Activated CD4-positive, alpha-beta T cell treated with anti-CD3 and anti-CD28 coated beads, Interleukin-2, amount 50 U/mL, for 16 hours (primary cell): ENCODE results near the gene FNDC8.
A peak's percentile ranks its signal among the peaks of the same experiment; 100 is the strongest.
"Not testable (repeated sequence)": the region's sequence is repeated elsewhere in the genome, so short reads cannot be mapped to it uniquely, and the experiment has no call there.

Experiments
- DNase-seq: peaks from one replicate; pipeline ENCODE4 v3.0.0-alpha.2; 2020

Gene FNDC8

DNA sequence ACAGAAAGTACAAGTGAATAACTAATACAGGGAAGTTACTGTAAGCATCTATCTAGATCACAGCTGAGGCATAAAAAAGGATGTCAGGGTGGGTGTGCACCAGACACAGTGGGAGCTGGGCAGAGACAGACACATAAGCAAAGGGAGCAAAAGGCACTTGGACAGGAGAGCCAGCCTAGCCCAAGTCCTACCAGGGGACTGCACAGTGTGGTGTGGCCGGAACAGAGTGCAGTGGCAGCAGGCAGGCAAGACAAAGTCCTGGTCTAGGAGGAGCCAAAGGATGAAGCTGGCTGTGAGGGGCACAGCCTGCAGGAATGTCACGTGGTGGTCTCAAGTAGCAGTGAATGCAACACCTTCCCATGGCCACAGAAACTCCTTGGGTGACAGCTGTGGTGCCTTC lies 23.6 kb upstream of the FNDC8 start:
- DNase-seq = no peak

DNA sequence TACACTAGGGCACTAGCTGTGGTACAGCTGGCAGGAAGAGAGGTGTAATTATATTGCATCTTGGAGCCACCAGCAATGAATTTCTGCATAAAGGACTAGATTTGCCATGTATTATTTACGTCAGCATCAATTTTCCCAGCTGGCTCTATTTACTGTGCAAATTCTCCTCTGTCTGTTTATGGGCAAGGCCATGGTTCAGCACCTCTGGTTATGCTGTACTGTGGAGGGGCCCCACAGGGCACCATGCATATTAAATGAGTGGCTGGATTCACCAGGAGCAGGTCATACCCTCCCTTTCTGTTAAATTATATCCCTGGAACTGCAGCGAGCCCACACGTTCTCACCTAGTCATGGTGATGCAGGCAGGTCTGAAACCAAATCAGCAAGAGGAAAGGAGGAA lies 21.5 kb upstream of the FNDC8 start:
- no peak for DNase-seq

DNA sequence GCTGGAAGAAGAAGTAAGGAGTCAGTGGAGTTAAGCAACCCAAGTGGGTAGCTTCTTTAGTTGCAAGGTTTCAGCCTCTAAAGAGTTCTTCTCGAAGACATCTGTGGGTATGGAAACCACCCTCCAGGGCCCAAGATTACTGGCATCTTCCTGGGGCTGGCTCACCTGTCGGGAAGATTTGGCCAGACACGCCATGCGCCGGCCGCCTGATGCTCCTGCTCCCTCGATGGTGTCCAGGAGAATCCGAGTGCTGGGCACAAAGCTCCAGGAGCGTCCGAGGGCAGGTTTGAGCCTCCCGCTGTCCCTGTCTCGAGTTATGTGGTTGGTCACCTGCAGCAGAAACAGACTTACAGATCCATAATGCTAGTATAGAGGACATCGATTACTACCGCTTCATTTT lies 20.4 kb upstream of the FNDC8 start:
- no peak for DNase-seq

DNA sequence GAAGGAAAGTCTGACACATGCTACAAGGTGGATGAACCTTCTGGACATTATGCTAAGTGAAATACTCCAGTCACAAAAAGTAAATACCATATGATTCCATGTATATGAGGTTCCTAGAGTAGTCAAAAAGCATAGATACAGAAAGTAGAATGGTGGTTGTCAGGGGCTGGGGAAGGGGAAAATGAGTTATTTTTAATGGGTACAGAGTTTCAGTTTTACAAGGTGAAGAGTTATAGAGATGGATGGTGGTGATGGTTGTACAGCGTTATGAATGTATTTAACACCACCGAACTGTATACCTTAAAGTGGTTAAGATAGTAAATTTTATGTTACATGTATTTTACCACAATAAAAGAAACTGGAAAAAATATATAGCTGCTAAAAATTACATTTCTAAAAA lies 19.7 kb upstream of the FNDC8 start:
- DNase-seq = no peak

DNA sequence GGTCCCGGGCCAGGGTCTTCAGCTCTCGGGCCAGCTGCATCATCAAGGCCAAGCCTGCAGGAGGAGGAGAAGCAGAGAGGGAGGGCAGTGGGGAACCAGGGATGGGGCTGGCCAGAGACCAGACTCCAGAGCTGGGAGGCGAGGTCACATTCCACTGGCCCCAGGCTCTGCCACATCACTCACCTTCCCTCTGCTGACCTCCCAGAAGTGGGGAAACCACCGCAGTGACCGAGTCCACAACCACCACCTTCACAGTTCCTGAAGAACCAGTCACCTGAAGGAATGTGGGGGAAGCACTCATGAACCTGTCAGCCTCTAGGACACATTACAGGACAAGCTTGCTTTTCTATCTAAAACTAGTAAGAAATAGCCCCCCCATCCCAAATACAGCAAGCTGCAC lies 18.1 kb upstream of the FNDC8 start:
- DNase-seq = no peak

DNA sequence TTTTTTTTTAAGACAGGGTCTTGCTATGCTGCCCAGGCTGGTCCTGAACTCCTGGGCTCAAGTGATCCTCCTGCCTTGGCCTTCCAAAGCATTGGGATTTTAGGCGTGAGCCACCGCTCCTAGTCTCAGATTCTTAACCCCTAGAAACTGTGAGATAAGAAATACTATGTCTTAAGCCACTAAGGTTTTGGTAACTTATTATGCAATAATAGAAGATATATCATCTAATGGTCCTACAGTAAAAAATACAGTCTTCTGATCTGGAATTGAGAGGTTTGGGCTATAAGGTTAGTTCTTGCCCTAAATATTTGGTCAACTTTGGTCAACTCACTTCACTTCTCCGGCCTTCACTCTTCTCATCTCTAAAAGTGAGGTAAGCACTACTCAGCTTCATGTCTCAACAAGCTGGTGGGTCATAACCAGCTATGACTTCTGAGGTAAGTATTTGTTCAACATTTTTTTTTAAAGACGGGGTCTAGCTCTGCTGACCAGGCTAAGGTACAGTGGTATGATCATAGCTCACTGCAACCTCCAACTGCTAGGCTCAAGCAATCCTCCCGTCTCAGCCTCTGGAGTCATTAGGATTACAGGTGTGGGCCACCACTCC lies 16.5 kb upstream of the FNDC8 start:
- no peak for DNase-seq

DNA sequence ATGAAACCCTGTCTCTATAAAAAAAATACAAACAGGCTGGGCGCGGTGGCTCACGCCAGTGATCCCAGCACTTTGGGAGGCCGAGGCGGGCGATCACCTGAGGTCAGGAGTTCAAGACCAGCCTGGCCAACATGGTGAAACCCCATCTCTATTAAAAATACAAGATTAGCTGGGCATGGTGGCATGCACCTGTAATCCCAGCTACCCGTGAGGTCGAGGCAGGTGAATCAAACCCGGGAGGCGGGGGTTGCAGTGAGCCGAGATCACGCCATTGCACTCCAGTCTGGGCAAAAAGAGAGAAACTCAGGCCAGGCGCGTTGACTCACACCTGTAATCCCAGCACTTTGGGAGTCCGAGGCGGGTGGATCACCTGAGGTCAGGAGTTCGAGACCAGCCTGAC lies 10.6 kb upstream of the FNDC8 start:
- not testable (repeated sequence) for DNase-seq

DNA sequence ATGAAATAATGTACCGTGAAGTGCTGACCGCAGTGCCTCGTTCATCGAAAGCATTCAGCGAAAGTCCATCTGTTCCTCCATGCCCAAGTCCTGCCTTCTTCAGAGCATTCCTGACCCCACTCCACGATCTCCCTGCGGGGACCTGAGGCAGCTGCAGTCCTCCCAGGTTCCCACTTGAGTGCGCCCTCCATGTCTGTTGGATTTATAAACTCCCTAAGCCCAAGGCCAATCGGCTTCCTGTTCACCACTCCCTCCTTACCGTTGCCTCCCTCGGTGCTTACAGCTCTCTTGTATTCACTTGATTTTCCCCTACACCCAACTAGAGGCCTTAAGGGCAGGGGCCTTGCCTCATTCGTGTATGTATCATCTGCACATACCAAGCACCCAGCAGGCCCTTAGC lies 4.6 kb upstream of the FNDC8 start:
- DNase-seq = no peak

DNA sequence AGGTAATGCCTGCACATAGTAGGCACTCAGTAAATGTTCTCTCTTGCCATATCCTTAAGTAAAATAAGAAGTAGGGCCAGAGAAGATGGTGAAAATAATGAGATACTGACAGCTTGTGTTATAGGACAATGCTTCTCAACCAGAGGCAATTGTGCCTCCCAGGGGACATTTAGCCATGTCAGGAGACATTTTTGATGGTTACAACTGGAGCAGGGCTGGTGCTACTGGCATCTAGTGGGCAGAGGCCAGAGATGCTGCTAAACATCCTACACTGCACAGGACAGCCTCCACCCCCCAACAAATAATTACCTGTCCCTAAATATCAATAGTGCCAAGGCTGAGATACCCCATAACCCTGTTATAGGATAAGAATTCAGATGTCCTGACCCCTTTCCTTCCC lies 3.4 kb upstream of the FNDC8 start:
- DNase-seq = peak; percentile 56

DNA sequence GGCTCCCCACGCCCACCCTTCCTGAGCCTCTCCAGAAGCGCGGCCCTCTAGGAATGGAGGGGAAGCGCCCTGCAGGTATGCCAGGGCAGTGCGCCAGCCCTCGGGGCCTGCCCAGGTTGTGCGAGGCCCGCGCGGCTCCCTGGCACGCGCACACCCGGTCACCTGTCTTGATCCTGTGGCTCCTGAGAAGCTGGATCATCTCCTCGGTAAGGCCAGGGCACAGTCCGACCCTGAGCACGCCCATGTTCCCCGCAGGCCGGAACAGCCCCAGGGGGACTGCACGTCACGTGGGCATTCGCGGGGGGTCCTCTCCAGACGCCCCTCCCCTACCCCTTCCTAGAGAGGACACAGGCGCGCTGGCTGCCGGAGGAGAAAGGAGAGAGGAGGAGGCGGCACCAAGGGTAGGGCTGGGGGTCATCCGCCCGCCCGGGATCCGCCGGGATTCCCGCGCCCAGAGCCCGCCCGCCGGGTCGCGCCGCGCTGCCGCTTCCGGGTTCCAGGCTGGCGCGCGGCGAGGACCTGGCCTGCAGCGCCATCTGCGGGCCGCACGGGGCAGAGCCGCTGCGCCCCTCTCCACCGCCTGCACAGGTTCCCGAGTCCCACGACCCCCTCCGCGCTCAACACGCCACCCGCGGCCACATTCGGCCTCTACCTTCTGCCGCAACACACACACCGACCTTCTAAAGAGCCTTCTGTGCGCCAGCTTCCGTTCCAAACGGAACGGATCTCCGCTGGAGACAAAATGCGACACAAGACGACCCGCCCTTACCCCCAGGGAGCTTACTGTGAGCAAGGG lies 1.8 kb upstream of the FNDC8 start, which contains the start of gene RAD51D:
TSS of gene RAD51D (minus strand) at position 491 of the 796 bp plus-strand sequence. CDS start at position 244, 247 bp downstream.
- DNase-seq = peak; percentile 84

DNA sequence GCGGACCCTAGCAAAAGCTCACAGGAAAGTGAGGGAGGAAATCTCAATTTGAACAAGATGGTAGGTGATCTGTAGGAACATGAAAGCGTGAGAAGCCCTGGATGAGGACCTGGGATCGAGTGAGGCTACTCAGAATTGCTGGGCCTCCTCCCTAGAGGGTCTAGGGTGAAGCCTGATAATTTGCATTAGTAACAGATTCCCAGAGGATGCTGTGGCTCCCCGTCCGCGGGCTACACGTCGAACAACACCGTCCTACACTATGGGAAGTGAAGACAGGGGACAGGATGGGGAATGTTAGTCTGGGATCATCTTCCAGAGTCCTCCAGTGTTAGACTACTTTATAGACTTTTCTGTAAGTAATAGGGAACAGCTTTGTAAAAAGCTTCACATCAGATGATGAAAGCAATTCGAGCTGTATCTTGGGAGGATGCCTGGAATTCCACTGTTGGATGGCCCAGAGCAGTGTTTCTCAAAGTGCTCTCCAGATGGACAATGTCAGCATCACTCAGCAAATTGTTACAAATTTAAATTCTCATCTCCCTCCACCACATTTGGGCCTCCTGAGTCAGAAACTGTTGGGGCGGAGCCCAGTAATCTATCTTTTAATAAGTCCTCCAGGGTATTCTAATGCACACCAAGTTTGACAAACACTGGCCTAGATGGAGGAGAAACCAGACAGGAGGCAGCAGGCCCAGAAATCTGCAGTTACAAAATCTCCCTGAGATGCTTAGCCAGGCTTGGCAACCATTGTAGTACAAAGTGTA lies 6.5 kb downstream of the FNDC8 start:
- no peak for DNase-seq

DNA sequence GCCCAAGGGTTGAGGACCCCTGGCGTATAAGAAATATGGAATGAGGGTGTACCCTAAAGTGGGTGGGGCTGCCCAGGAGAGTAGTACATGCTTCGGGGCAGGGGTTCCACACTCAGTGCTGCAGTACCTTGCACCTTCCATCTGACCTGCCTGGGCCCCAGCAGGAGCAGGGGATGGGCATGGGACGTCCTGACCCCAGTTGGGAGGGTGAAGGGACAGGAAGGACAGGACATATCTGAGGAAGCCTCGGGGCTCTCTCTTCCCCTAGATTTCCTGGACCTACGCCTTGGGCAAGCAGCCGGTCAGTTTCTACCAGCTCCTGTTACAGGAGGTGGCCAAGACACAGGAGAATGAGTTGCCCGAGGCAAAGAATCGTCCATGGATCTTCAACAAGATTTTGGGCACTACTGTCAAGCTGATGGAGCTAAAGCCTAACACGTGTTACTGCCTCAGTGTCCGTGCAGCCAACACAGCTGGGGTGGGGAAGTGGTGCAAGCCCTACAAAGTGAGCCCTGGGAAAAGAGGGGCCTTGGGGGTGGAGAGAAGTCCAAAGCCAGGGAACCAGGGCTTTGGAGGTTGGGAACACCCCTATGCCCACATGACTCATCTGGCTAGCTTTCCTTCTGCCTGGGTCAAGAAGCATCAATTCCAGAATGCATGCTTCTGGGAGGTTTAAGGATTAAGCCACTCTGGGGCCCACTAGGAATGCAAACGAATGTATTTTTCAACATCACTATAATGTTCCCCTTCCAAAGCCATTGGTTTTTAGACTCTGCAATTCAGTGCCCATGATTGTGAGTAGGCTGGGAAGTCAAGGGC lies 7.9 kb downstream of the FNDC8 start:
- no peak for DNase-seq

DNA sequence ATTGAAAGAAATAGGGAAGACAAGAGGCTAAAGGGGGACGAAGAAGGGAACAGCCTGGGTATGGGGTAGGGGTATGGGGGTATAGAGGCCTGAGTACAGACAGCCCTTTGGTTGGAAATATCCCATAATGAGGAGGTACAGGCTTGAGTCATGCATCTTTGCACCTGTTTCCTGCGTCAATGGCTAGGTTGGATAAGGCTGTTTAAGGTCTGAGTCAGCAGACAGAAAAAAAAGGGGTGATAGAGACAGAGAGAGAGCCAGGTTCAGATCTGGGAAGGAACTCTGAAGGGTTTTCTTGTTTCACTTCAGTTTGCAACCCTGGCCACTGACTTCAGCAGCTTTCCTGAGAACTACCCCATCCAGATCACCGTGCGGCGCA lies 8.5 kb downstream of the FNDC8 start:
- peak; percentile 25 for DNase-seq

DNA sequence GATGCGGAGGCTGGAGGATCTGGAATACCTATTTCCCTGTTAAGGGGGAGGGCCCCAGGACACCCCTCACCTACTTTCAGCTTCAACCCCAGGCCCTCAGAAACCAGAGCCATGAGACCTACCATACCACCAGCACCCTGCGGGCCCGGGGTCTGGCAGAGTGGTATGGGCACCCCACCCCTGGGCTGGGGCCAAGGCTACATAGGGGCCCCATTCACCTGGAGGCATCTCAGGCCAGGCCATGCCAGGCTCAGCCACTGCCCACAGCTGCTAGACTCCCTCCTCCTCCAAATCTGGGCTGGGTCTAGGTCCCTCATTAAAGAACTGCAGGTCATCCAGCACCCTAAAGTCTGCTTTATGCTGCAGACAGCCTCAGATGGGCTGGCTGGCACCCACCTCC lies 9.0 kb downstream of the FNDC8 start:
- DNase-seq = no peak

DNA sequence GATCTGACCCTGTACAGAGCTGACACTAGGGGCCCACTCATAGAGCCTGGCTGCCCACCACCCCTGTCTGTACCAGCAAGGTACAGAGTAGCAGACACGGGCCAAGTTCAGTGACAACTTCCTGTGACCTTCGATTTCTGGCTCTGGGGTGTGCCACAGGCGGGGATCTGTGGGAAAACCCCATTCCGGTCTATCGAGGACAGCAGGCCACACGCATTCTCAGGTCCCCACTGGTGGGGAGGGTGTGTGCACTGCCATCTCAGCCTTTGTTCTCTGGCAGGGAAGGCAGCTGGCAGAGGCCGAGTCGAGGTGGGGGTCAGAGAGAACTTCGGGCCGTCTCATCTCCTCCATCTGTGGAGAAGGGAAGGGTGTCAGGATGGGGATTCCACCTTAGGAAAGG lies 10.7 kb downstream of the FNDC8 start:
- DNase-seq = no peak

DNA sequence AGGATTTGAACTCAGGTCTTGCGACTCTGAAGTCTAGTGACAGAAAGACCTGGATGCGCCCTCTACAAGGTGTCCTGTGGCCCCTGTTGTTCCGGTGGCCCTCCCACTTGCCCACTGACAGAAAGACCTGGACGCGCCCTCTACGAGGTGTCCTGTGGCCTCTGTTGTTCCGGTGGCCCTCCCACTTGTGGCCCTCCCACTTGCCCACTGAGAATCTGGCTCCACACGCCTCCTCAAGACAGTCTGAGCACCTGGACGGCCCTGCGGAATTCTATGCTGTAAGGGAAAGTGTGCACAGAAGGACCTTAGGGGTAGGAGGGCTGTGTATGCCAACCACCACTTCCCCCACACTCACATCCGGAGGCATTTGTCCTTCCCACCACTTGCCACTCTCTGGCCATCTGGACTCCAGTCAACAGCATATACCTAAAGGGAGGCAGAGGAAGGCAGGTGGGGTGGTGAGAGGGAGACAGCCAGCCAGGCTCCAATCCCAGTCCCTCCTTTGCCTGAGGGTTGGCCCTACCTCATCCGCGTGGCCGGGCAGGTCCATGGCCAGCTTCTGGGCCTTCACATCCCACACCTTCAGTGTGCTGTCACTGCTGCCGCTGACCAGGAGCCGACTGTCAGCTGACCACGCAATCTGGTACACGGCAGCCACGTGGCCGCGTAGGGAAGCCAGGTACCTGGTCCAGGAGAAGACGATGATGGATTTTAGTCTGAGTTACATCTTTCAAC lies 11.6 kb downstream of the FNDC8 start:
- DNase-seq = no peak

DNA sequence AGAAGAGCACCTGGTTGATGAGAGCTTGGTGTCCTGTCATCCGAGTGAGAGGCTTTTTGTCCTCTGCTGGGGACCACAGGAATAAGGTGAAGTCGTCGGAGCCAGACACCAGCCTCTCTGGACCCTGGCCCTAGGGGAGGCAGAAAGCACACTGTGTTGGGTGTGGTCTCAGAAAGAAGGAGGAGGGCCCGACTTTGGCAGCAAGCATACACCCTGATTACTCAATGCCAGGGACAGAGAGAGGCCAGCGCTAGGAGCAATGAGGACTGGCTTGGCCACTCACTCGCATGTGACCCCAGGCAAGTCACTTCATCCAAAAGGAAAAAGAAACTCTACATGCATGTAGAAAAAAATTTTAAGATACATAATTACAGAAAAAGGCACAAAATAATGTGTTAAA lies 13.9 kb downstream of the FNDC8 start:
- no peak for DNase-seq

DNA sequence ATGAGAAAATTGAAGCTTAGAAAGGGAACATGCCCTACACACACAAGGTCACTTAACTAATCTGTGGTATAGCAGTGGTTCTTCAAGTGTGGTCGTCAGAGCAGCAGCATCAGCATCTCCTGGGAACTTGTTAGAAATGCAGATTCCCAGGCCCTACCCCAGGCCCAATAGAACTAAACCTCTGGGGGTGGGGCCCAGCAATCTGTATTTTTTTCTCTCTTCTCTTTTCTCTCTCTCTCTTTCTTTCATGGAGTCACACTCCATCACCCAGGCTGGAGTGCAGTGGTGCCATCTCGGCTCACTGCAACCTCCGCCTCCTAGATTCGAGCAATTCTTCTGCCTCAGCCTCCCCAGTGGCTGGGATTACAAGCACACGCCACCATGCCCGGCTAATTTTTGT lies 16.8 kb downstream of the FNDC8 start:
- DNase-seq = no peak

DNA sequence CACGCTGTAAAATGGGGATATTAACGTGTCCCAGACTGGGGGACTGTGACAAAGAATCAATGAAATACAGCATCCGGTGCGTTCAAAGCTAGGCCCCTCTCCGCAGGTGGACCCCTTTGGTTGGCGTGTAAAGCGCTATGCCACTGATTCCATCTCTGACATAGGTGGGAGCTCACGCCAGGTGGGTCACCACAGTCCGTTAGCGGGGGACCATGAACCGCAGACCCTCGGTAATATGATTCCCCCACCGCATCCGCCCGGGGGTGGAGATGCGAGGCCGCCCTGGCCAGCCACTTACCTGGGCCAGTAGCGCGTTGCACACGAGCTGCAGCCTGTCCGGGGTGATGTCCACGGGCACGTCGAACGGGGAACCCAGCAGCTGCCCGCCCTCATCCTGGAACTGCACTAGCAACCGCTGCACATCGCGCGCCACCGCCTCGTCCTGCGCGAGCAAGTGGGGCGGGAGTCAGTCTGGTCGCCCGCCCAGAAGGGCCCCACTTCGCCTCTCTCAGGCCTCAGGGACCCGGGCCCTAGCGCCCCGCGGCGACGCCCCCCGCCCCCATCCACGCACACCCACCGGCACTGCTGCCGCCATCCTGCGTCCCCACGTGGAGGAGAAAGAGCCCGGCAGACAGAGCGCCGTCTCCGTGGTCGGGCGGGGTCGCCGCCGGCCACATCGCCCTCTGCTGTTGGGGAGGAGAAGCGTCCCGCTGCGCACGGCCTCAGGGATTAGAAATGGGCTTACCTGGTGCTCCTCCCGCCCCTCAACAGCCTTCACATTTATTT lies 20.5 kb downstream of the FNDC8 start, which contains the start of gene NLE1:
TSS of gene NLE1 (minus strand) at position 623 of the 786 bp plus-strand sequence. CDS start at position 595, 28 bp downstream.
- DNase-seq = peak; percentile 92

DNA sequence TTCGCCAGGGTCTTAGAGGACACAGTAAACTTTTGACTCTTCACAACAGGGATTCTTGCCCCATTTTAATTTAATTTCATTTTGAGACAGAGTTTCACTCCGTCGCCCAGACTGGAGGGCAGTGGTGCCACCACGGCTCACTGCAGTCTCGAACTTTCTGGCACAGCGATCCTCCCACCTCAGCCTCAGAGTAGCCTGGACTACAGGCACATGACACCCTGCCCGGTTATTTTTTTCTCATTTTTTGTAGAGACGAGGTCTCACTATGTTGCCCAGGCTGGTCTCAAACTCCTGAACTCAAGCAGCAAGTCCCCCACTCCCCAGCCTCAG lies 21.0 kb downstream of the FNDC8 start:
- no peak for DNase-seq

DNA sequence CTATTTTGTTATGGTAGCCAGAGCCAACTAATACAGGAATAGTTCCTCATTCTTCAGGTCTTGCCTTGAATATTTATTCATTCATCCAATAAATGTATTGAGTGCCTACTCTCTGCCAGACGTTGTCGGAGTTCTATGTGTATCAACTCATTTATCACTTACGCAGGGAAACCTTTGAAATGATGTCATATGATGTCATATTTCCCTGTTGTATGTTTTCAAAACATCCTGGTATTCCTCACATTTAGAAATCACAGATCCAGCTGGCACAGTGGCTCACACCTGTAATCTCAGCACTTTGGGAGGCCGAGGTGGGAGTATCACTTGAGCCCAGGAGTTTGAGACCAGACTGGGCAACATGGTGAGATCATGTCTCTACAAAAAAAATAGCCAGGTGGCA lies 23.4 kb downstream of the FNDC8 start:
- no peak for DNase-seq
